GM18909 (cell line): Measurements from ENCODE around the gene IMP3.

Source experiments
- ATAC-seq: cut with Tn5 transposase; IDR thresholded peaks from one replicate; pipeline ENCODE4 v1.9.1; 2021; ENCODE audit warnings: mild to moderate bottlenecking; ENCODE audit not compliant: unreplicated experiment, poor library complexity

The IMP3 gene

GRCh38 chr15:75673426-75674235 lies 33.6 kb upstream of the IMP3 start:
- no peak for ATAC-seq

- ATAC-seq: no peak
Measured at GRCh38 chr15:75672646-75673425, 32.8 kb upstream of the IMP3 start.

GRCh38 chr15:75671730-75672602 lies 31.9 kb upstream of the IMP3 start:
- ATAC-seq: no peak

GRCh38 chr15:75669879-75670212 lies 29.8 kb upstream of the IMP3 start:
- no peak for ATAC-seq

GRCh38 chr15:75669191-75669878 lies 29.3 kb upstream of the IMP3 start:
- ATAC-seq: no peak

GRCh38 chr15:75666823-75667501 lies 26.9 kb upstream of the IMP3 start:
- ATAC-seq: no peak

- ATAC-seq: no peak
Measured at GRCh38 chr15:75663931-75664421, 24.0 kb upstream of the IMP3 start.

GRCh38 chr15:75662823-75663519 lies 22.9 kb upstream of the IMP3 start:
- ATAC-seq: no peak

GRCh38 chr15:75661756-75662140 lies 21.7 kb upstream of the IMP3 start:
- ATAC-seq: no peak

- ATAC-seq: no peak
Measured at GRCh38 chr15:75661100-75661755, 21.2 kb upstream of the IMP3 start.

GRCh38 chr15:75659928-75660645 lies 20.1 kb upstream of the IMP3 start:
- ATAC-seq: no peak

GRCh38 chr15:75659141-75659771 lies 19.2 kb upstream of the IMP3 start:
- ATAC-seq: no peak

GRCh38 chr15:75656813-75657212 lies 16.8 kb upstream of the IMP3 start:
- no peak for ATAC-seq

- ATAC-seq: no peak
Measured at GRCh38 chr15:75656331-75656730, 16.3 kb upstream of the IMP3 start.

GRCh38 chr15:75655931-75656330 lies 15.9 kb upstream of the IMP3 start:
- ATAC-seq: no peak

GRCh38 chr15:75654201-75654907 lies 14.3 kb upstream of the IMP3 start:
- no peak for ATAC-seq
